8988T (cell line): ENCODE data around the gene RXRB.
"Not testable (repeated sequence)": the region's sequence is repeated elsewhere in the genome, so short reads cannot be mapped to it uniquely, and the experiment has no call there.

Source experiments
- DNase-seq: peaks from one replicate; pipeline ENCODE4 v3.0.0; 2011

RXRB gene

DNA sequence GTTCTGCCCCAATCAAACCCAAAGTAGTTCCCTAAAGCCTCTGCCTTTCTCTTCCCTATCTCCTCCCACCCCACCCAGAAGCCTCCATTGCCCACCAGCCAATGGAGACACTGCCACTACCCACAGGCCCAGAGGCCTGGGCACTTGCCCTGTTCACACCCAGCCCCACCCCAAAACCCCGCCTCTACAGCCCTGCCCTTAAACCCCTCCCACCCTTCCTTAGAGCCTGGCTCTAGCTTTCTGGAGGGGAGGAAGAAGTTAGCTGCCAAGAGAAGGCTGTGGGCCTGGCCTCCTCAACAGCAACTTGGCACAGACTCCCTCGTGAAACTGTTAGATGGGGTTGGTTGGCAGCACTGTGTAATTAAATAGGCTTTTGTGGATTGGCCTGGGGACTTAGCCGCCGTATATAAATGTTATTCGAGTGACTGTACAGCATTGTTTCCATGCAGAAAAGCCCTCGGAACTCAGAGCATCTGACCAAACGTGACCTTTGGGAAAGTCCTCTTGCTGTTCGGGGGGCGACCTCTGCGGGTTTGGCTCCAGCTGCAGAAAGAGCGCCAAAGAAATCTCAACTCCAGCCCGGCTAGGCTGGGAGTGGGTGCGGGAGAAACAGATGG is 39.6 kb downstream of the RXRB start:
- DNase-seq, result peak; percentile 14

DNA sequence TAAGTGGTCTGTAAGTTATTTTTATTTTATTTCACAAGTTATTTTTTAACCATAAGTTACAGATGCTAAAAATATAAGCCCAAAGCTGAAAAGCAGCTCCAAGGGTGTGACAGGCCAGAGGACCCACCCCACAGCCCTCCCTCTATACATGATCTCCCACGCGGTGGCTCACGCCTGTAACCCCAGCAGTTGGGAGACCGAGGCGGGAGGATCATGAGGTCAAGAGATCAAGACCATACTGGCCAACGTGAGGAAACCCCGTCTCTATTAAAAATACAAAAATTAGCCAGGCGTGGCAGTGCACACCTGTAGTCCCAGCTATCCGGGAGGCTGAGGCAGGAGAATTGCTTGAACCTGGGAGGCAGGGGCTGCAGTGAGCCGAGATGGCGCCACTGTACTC is 40.4 kb downstream of the RXRB start:
- DNase-seq, result no peak

DNA sequence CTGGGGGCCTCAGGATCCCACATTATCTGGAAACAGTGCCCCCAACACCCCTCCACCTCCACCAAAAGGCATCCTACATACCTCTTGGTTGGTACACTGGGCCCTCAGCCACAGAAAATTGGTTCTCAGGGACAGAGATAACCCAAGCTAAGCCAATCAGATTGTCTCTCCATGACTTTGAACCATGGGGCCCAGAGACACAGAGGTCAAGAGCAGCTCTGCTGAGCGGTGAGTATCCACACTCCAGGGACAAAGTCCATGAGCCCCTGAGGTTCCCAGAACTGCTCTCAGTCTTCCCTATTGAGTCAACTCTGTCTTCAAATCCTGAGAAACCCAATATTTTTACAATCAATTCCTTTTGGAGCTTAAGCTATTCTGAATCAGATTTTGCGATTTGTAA is 43.5 kb downstream of the RXRB start:
- DNase-seq, result no peak

DNA sequence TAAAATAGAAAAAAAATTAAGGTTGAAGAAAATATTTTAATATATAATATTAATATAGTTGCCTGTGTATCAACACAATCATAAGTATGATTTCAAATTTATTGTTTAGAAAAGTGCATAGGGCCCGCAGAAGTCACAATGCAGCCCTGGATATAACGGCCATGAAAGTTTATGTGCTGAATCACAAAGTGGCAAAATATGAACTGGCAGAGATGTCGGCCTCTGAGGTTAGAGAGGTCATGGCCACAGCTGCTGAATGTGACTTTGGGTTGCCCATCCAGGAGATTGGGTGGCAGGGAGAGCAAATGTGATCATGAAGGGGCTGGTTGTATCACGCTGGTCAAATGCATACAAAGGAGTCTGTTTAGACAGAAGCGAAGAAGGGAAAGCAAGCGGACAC is 43.9 kb downstream of the RXRB start:
- no peak for DNase-seq

DNA sequence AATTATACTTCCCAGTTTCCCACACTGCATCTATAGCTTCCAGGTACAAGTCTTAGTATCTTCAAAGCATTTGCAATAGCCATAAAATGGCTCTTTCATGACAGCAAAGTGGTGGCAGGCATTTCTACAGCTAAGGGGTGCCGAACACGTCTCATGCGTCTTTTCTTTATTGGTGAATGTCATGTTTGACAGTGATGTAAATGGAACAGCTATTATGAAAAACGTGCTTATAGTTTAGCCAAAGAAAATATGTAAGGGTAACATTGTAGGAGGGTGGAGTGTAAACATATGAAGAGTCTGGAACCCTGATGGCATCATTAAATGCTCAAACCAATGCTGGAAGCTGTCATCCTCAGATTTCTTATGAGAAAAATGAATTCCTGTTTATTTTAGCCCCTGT is 46.1 kb downstream of the RXRB start:
- DNase-seq, result no peak

DNA sequence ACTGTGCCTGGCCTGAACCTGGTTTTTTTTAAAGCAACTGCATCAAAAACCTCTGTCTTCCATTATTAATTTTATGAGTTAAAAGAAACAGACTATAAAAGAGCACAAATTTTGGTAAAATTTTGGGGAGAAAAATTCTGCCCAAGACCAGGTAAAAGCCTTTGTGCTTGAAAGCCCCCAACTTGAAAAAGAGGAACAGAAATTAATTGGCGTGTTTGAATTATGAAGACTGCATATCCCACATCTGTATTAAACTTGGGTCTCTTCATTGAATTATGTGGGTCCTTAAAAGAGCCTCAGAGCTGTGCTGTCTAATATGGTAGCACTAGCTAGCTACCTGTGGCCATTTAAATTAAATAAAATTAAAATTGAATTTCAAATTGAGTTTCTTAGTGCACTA is 49.4 kb downstream of the RXRB start:
- no peak for DNase-seq

DNA sequence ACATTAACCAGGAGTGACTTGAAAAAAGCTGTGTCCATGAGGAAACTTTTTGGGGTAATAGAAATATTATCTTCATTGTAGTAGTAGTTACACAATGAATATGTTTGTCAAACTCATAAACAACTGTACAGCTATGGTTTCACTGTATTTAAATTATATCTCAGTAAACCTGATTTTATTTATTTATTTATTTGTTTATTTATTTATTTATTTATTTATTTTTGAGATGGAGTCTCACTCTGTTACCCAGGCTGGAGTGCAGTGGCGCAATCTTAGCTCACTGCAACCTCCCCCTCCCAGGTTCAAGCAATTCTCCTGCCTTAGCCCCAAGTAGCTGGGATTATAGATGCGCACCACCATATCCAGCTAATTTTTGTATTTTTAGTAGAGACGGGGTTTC is 49.9 kb downstream of the RXRB start:
- not testable (repeated sequence) for DNase-seq

DNA sequence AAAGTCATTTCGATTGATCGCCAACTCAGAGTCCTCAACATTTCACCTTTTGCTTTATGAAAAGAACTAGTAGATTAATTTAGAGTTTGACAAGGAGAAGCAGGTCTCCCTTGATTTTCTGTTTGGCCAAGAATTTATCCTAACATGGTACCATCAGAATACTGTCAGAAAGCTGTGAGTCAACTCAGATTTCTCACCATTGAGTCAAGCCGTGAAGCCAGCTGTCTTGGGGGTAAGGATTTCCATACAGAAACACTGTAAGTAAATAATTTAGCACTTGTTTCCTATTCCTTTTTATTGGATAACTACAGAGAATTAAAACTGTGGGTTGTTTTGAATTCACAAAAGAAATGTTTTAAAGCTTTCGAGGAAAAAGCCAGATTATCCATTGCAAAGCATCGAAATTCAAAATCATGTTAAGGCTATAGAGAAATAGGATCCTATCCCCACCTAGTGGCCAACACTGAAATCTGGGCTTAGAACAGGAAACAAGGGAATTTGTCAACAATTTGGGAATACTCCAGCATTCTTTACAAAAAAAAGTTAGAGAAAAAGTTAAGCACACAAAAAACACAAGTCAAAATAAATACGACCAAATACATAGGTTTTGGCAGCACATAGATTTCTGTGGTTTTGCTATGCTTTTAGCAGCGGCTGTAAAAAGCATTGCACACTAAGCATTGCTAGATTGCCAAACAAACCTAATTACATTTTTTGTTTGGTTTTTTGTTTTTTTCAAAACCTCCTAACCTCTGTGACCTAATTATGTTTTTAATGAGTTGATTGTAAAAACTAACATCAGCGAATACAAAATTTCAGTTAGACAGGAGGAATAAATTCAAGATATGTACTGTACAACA is 52.4 kb downstream of the RXRB start:
- DNase-seq, result no peak

DNA sequence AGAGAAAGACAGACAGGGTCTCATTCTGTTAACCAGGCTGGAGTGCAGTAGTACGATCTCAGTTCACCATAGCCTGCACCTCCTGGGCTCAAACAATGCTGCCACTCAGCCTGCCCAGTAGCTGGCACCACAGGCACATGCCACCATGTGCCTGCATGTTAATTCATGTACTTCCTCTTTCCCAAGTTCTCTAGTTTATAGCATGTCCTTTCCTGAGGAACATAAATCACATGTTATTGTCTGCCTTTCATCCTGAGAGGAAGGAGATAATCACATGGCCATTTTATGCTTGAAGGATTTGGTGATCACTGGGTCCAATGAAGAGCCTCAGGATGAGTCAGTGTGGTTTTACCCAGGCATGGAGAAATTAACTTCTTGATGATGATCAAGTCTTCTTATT is 56.1 kb downstream of the RXRB start:
- DNase-seq, result no peak
